Stimulated activated naive B cell treated with anti-CD40 and anti-IgM and Interleukin-4, amounts not matched to agents 10 μg/mL and 1 μg/mL and 100 μg/mL, for 72 hours (primary cell): ENCODE data around the gene PEX7.

Experiments
- ATAC-seq, 2 donors: fragments of 150-1000 bp; cut with Tn5 transposase; replicated peaks; 2 replicates each; pipeline ENCODE4 v1.10.0; 2021; ENCODE audit warnings: moderate library complexity in 1 of 2
- DNase-seq: peaks from one replicate; pipeline ENCODE4 v3.0.0; 2021
- H3K27ac Mint-ChIP-seq: one replicate; pipeline ENCODE4 v1.8.0; 2022; ENCODE audit warnings: mild to moderate bottlenecking, mixed read lengths
- H3K27me3 Mint-ChIP-seq, 2 donors: one replicate each; pipeline ENCODE4 v1.8.0; 2022; ENCODE audit warnings: mixed read lengths in 2 of 2
- H3K36me3 Mint-ChIP-seq, 2 donors: one replicate each; pipeline ENCODE4 v1.8.0; 2022; ENCODE audit warnings: mixed read lengths in 2 of 2, mild to moderate bottlenecking in 1 of 2
- H3K4me1 Mint-ChIP-seq, 2 donors: one replicate each; pipeline ENCODE4 v1.8.0; 2022; ENCODE audit warnings: mixed read lengths in 2 of 2, mild to moderate bottlenecking in 1 of 2
- H3K4me3 Mint-ChIP-seq, 2 donors: one replicate each; pipeline ENCODE4 v1.8.0; 2022; ENCODE audit warnings: mild to moderate bottlenecking in 2 of 2, mixed read lengths in 2 of 2, moderate library complexity in 1 of 2
- H3K9me3 Mint-ChIP-seq, 2 donors: one replicate each; pipeline ENCODE4 v1.8.0; 2022; ENCODE audit warnings: mixed read lengths in 2 of 2, mild to moderate bottlenecking in 1 of 2

Gene PEX7, protein sequence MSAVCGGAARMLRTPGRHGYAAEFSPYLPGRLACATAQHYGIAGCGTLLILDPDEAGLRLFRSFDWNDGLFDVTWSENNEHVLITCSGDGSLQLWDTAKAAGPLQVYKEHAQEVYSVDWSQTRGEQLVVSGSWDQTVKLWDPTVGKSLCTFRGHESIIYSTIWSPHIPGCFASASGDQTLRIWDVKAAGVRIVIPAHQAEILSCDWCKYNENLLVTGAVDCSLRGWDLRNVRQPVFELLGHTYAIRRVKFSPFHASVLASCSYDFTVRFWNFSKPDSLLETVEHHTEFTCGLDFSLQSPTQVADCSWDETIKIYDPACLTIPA

DNA sequence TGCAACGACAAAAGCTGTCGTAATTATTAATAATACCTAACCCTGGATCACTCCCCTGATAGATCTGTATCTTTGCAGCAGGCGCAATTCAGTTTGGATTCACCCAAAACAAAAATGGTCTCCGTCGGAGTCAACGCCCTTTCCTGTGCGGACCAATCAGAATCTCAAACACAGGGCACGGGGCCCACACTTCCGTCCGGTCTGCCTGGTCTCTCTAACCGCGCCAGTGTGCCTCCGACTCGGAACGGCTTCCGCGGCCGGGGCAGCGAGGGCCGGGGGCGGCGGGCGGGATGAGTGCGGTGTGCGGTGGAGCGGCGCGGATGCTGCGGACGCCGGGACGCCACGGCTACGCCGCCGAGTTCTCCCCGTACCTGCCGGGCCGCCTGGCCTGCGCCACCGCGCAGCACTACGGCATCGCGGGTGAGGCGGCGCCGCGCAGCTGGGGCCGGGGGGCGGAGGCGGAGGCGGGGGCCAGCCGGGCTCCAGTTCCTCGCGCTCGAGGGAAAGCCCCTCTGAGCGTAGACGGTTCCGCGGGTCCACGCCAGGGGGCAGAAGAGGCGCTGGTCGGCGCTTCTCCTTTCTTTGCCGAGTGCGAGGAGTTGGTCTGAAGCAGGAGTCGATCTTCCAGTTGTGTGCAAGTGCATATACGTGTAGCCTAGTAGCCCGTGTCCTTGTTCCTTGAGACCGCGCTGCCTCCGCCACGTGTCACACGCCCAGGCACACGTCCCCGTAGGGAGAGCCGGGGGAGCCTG is at the start of gene PEX7:
Gene PEX7, plus strand, starts transcription at position 217 of the 752 bp plus-strand sequence. Its CDS starts 74 bp downstream, at position 291.
- H3K27me3 Mint-ChIP-seq, result peaks cover 0 to 6% of the 10 kb centered on the region in 2 donors
- H3K4me3 Mint-ChIP-seq, result peak within 1 kb of the TSS; percentile 91 to 98
- H3K36me3 Mint-ChIP-seq, result peaks cover 18 to 25% of the 10 kb centered on the region in 2 donors
- peaks cover 17 to 52% of the 10 kb centered on the region in 2 donors for H3K4me1 Mint-ChIP-seq
- ATAC-seq (peak; percentile 94 to 95), DNase-seq (peak; percentile 88)
- no peaks in the 10 kb centered on the region for H3K9me3 Mint-ChIP-seq
- H3K27ac Mint-ChIP-seq, result peak within 1 kb of the TSS; percentile 98

GRCh38 chr6:136772685-136773472 is 49.5 kb upstream of the PEX7 start:
- H3K4me1 Mint-ChIP-seq, result peaks cover 32 to 58% of the 10 kb centered on the region in 2 donors
- peak overlapping the region; percentile 33 for H3K27ac Mint-ChIP-seq
- peak; percentile 80 to 88 for ATAC-seq
- H3K4me3 Mint-ChIP-seq, result peak overlapping the region; percentile 10 to 28
- no peak for DNase-seq
- peaks cover 1 to 4% of the 10 kb centered on the region in 2 donors for H3K9me3 Mint-ChIP-seq
- H3K36me3 Mint-ChIP-seq, result peaks cover 5 to 17% of the 10 kb centered on the region in 2 donors
- no peaks in the 10 kb centered on the region for H3K27me3 Mint-ChIP-seq

GRCh38 chr6:136773473-136773796 is 49.0 kb upstream of the PEX7 start:
- H3K4me1 Mint-ChIP-seq, result peaks cover 31 to 53% of the 10 kb centered on the region in 2 donors
- H3K27me3 Mint-ChIP-seq, result no peaks in the 10 kb centered on the region
- DNase-seq, result no peak
- ATAC-seq, result no peak
- H3K9me3 Mint-ChIP-seq, result peaks cover 1 to 4% of the 10 kb centered on the region in 2 donors
- H3K36me3 Mint-ChIP-seq, result peaks cover 5 to 17% of the 10 kb centered on the region in 2 donors
- peak overlapping the region; percentile 33 for H3K27ac Mint-ChIP-seq
- peak overlapping the region; percentile 5 to 10 for H3K4me3 Mint-ChIP-seq

DNA sequence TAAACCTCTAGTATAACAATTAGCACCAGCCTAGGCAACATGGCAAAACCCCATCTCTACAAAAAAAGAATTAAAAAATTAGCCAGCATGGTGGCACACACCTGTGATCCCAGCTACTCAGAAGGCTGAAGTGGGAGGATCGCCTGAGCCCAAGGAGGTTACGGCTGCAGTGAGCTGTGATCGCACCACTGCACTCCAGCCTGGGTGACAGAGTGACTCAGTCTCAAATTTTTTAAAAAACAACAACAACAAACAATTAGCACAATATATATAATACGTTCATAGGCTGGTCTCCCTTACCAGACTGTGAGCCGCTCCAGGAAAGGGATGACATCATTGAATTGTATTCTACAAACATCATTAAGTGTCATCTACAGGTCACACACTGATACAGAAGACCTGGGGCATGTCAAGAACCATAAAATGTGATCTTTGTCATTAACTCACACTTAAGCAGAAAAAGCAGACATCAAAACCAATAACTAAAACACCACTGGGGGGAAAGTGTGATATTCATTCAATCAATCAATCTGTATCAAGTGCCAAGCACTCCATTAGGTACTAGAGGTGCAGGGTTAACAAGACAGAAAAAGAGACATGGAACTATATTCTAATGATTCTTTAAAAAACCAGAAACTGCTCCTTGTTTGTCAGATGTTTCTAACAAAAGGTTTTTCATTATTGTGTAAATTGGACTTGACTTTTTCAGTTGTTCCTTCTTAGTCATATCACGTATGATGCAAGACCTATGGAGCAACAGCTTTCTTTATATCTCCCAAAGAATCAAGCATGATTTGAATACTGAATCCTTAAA is 48.0 kb upstream of the PEX7 start:
- peaks cover 1 to 4% of the 10 kb centered on the region in 2 donors for H3K9me3 Mint-ChIP-seq
- H3K27me3 Mint-ChIP-seq, result no peaks in the 10 kb centered on the region
- H3K4me3 Mint-ChIP-seq, result no peak overlapping the region
- no peak overlapping the region for H3K27ac Mint-ChIP-seq
- H3K4me1 Mint-ChIP-seq, result peaks cover 26 to 44% of the 10 kb centered on the region in 2 donors
- H3K36me3 Mint-ChIP-seq, result peaks cover 5 to 12% of the 10 kb centered on the region in 2 donors
- no peak for DNase-seq
- no peak for ATAC-seq

DNA sequence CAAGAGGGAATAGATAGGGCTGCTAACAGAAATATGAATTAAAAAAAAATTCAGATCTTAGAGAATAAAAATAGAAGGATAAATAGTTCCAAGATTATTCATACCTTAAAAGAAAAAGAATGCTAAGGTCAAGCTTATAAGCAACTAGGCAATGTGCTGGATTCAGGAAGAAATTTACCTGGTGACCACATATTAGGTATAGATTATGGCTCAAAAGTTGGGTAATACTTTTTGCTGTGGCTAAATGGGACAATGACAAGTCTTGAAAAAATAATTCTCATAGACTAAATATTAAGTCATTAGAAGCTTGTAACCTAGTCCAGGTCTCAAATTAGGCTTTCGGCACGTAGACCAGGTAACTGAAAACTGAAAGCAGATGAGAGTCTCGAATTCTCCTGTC is 47.3 kb upstream of the PEX7 start:
- H3K36me3 Mint-ChIP-seq, result peaks cover 4 to 12% of the 10 kb centered on the region in 2 donors
- H3K4me1 Mint-ChIP-seq, result peaks cover 25 to 45% of the 10 kb centered on the region in 2 donors
- peaks cover 0 to 4% of the 10 kb centered on the region in 2 donors for H3K9me3 Mint-ChIP-seq
- H3K4me3 Mint-ChIP-seq, result no peak overlapping the region
- H3K27ac Mint-ChIP-seq, result no peak overlapping the region
- no peaks in the 10 kb centered on the region for H3K27me3 Mint-ChIP-seq
- ATAC-seq (no peak), DNase-seq (no peak)

DNA sequence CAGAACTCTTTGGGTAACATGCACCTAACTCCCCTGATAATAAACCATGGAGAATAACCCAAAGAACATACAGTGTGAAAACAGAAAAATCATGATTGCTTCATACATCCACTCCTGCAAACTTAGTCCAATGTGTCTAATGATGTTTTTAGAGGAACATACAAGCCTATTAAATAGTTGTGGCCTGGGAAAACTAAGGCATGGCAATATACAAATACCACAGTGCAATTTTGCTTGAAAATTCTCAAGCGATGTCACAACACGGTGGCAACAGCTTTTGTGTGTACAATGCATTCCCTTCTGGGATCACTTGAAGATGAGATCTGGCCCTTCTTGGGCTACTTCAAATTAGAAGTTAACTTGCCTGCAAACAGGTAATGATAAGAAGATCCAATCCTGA is 46.8 kb upstream of the PEX7 start:
- ATAC-seq, result no peak
- Mint-ChIP-seq H3K9me3 (peaks cover 0 to 4% of the 10 kb centered on the region in 2 donors), H3K27me3 (no peaks in the 10 kb centered on the region), H3K4me1 (peaks cover 25 to 45% of the 10 kb centered on the region in 2 donors), H3K4me3 (no peak overlapping the region), H3K27ac (no peak overlapping the region), H3K36me3 (peaks cover 4 to 12% of the 10 kb centered on the region in 2 donors)
- no peak for DNase-seq

DNA sequence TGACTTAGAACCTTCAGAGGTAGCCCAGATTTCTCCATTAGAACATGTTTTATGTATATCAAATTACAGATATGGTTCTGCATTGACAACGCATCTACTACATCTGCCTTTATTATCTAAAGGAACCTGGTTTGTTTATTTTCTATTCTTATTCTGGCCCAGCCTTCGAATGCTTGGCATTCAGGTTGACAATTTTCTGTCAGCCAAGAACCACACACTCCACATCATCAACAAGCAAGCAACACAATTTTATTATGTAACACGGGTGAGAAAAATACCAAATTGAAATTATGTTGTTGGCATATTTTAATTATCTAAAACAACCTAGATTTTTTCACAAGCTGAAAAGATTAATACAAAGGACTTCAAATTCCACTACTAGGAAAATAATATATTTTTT is 44.7 kb upstream of the PEX7 start:
- Mint-ChIP-seq H3K4me1 (peaks cover 16 to 46% of the 10 kb centered on the region in 2 donors), H3K27me3 (no peaks in the 10 kb centered on the region), H3K36me3 (peaks cover 4 to 12% of the 10 kb centered on the region in 2 donors), H3K27ac (no peak overlapping the region), H3K9me3 (peaks cover 0 to 4% of the 10 kb centered on the region in 2 donors), H3K4me3 (no peak overlapping the region)
- DNase-seq (no peak), ATAC-seq (no peak)

GRCh38 chr6:136779682-136780081 is 42.7 kb upstream of the PEX7 start:
- H3K27ac Mint-ChIP-seq, result no peak overlapping the region
- H3K36me3 Mint-ChIP-seq, result peaks cover 4 to 13% of the 10 kb centered on the region in 2 donors
- H3K4me1 Mint-ChIP-seq, result peaks cover 14 to 46% of the 10 kb centered on the region in 2 donors

DNA sequence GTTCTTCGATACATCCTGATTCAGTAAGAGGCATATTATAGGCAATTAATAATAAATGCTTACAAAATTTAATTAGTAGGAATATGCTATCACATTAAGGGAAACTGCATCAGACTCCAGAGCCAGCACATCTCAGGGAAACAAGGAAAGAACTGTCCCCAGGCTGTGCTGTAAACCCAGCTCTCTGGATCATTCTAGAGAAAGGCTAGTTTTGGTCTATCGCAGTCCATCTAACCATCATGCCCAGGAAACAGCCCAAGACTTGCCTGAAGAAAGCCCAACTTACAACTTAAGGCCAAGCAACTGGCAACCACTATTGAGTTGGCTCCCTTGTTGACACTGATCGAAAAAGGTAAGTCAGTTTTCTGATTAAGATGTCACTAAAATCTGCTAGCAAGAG is 41.4 kb upstream of the PEX7 start:
- H3K27me3 Mint-ChIP-seq, result no peaks in the 10 kb centered on the region
- no peak overlapping the region for H3K4me3 Mint-ChIP-seq
- peaks cover 0 to 1% of the 10 kb centered on the region in 2 donors for H3K9me3 Mint-ChIP-seq
- H3K4me1 Mint-ChIP-seq, result peaks cover 27 to 56% of the 10 kb centered on the region in 2 donors
- no peak for DNase-seq
- no peak overlapping the region for H3K27ac Mint-ChIP-seq
- peaks cover 4 to 16% of the 10 kb centered on the region in 2 donors for H3K36me3 Mint-ChIP-seq
- ATAC-seq, result no peak

More at GRCh38 chr6:136779682-136780081, 42.7 kb upstream of the PEX7 start:
- no peak overlapping the region for H3K4me3 Mint-ChIP-seq
- no peaks in the 10 kb centered on the region for H3K27me3 Mint-ChIP-seq
- ATAC-seq, result no peak
- no peak for DNase-seq
- H3K9me3 Mint-ChIP-seq, result peaks cover 0 to 1% of the 10 kb centered on the region in 2 donors

GRCh38 chr6:136782021-136782770 is 40.2 kb upstream of the PEX7 start:
- peaks cover 4 to 16% of the 10 kb centered on the region in 2 donors for H3K36me3 Mint-ChIP-seq
- ATAC-seq (no peak), DNase-seq (no peak)
- H3K27me3 Mint-ChIP-seq, result no peaks in the 10 kb centered on the region
- H3K4me3 Mint-ChIP-seq, result no peak overlapping the region
- peaks cover 30 to 59% of the 10 kb centered on the region in 2 donors for H3K4me1 Mint-ChIP-seq
- peaks cover 0 to 1% of the 10 kb centered on the region in 2 donors for H3K9me3 Mint-ChIP-seq
- H3K27ac Mint-ChIP-seq, result no peak overlapping the region

GRCh38 chr6:136783021-136783420 is 39.4 kb upstream of the PEX7 start:
- H3K4me3 Mint-ChIP-seq, result no peak overlapping the region
- peaks cover 4 to 14% of the 10 kb centered on the region in 2 donors for H3K36me3 Mint-ChIP-seq
- no peak for DNase-seq
- H3K9me3 Mint-ChIP-seq, result peaks cover 0 to 1% of the 10 kb centered on the region in 2 donors
- no peaks in the 10 kb centered on the region for H3K27me3 Mint-ChIP-seq
- H3K4me1 Mint-ChIP-seq, result peaks cover 36 to 66% of the 10 kb centered on the region in 2 donors
- no peak overlapping the region for H3K27ac Mint-ChIP-seq
- ATAC-seq, result no peak

DNA sequence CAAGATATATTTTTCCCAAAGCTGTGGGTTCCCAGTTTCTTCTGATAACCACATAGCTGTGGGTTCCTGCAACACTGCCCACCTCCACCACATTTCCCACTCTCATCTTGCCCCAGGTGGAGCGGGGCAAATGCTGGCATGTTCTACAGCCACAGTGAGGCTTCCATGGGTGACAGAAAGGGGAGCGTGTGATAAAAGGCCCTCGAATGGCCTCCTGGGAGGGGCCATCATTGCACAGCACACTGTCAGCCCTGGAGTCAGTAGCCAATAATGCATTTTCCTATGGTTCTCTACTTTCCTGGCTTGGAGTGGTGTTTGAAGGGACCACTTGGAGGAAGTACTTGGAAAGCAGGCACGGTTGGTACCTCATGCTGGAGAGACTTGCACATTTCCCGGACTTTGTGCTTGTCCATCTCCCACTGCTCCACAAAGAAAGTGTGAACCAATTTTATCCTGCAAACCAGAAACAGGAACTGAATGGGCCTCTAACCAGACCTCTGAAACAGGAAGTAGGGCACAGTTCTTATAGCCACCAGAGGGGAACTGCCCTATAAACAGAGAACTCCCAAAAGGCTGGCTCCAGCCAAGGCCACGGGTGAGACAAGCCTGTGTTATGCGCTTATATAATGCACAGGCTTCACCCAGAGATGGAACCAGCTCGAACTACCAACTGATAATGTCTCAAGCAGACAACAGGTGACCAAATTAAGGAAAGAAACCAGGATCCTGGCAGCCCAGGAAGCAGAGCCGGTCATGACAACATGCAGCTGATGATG is 38.7 kb upstream of the PEX7 start:
- peak; percentile 98 for ATAC-seq
- H3K4me3 Mint-ChIP-seq, result peak overlapping the region; percentile 71 to 76
- H3K27ac Mint-ChIP-seq, result peak overlapping the region; percentile 92
- peak; percentile 45 for DNase-seq
- H3K36me3 Mint-ChIP-seq, result peaks cover 4 to 20% of the 10 kb centered on the region in 2 donors
- H3K27me3 Mint-ChIP-seq, result no peaks in the 10 kb centered on the region
- H3K9me3 Mint-ChIP-seq, result peaks cover 0 to 1% of the 10 kb centered on the region in 2 donors
- H3K4me1 Mint-ChIP-seq, result peaks cover 43 to 73% of the 10 kb centered on the region in 2 donors
